ENCODE measurements around the gene FDX2. TPM values are rescaled to one million over a fixed set of nuclear protein-coding genes. Genes with fewer than 3 reads are reported as not detected.

Gene FDX2
- total and polyA plus RNA-seq, 12 donors: 11.7 to 35.5 (median 17.4) TPM

DNA sequence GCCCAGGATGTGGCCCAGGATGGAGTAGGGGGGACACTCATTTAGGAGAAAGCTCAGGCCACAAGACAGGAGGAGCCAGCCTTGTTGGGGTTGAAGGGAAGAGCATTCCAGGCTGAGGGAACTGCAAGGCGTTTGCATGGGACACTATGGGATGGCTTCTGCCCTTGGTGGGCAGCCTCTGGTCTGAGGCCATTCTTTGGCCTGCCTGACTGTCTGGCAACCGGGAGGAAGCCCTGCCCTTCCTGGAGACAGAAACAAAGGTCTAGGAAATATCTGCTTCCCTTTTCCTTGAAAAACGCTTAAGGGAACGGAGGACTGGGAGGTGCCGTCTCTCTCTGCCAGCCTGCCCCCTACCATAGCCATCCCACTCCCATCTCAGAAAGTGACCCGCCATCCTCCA, 47.7 kb downstream of the FDX2 start:
- Histone ChIP-seq H3K4me3 (no peak overlapping the region), H3K27me3 (peaks cover 0 to 19% (median 3%) of the 10 kb centered on the region in 7 donors), H3K27ac (peak overlapping the region; percentile 62 to 99 (median 91)), H3K9me3 (no peaks in the 10 kb centered on the region), H3K36me3 (peaks cover 0 to 4% (median 0%) of the 10 kb centered on the region in 9 donors), H3K4me1 (peaks cover 7 to 57% (median 46%) of the 10 kb centered on the region in 9 donors)
- DNase-seq: no peak
- intact Hi-C loops (cut with DNase I): loop anchor here in 6 of 10 donors (1.0 to 5.0 kb wide), 5 partner anchors 64 to 123 kb away; partner anchors contain the start of gene RAVER1 (in 1 of the 6)
- TF ChIP-seq, protein P1, sequence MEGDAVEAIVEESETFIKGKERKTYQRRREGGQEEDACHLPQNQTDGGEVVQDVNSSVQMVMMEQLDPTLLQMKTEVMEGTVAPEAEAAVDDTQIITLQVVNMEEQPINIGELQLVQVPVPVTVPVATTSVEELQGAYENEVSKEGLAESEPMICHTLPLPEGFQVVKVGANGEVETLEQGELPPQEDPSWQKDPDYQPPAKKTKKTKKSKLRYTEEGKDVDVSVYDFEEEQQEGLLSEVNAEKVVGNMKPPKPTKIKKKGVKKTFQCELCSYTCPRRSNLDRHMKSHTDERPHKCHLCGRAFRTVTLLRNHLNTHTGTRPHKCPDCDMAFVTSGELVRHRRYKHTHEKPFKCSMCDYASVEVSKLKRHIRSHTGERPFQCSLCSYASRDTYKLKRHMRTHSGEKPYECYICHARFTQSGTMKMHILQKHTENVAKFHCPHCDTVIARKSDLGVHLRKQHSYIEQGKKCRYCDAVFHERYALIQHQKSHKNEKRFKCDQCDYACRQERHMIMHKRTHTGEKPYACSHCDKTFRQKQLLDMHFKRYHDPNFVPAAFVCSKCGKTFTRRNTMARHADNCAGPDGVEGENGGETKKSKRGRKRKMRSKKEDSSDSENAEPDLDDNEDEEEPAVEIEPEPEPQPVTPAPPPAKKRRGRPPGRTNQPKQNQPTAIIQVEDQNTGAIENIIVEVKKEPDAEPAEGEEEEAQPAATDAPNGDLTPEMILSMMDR (IDR thresholded peaks at IDR 0.05): no peak
- WGBS, 2 donors: 54 to 69% methylated on average over 6 of the region's 6 CpGs
- ATAC-seq: peak in 7 of 8 donors; percentile 8 to 40 (median 23)

DNA sequence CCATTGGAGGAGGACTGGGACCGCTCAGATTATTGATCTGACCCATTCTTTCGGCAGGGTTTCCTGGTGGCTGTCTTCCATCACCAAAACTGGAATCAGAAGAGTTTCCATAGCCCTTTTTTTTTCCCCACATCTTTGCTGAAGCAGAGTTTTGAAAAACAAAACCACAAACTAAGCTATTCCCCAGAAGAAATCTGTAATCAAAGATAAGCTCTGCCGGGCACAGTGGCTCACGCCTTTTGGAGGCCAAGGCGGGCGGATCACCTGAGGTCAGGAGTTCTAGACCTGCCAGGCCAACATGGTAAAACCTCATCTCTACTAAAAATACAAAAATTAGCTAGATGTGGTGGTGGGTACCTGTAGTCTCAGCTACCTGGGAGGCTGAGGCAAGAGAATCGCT, 49.1 kb downstream of the FDX2 start:
- Histone ChIP-seq H3K9me3 (no peaks in the 10 kb centered on the region), H3K36me3 (no peaks in the 10 kb centered on the region), H3K4me1 (peaks cover 7 to 49% (median 41%) of the 10 kb centered on the region in 9 donors), H3K27ac (peak overlapping the region in 6 of 10 donors; percentile 88 to 95 (median 92)), H3K27me3 (peaks cover 0 to 19% (median 3%) of the 10 kb centered on the region in 7 donors), H3K4me3 (no peak overlapping the region)
- TF ChIP-seq, protein P1 (IDR thresholded peaks at IDR 0.05): no peak
- DNase-seq (no peak), ATAC-seq (no peak)
- intact Hi-C loops (cut with DNase I): loop anchor here in 1 of 10 donors (5.0 kb wide), 1 partner anchor 66 kb away; the partner anchor contains the start of gene RAVER1
- 75 to 82% methylated on average over 7 of the region's 7 CpGs for WGBS, 2 donors

DNA sequence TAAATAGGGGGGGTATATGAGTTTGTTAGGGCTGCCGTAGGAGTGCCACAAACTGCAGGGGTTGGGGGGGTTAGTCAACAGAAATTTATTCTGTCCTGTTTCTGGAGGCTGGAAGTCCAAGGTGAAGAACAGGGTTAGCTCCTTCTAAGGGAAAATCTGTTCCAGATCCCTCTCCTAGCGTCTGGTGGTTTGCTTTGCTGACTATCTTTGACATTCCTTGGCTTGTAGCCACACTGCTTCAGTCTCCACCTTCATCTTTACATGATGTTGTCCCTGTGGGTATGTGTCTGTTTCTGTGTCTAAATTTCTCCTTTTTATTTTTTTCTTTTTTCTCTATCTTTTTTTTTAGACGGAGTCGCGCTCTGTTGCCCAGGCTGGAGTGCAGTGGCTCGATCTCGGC, 53.0 kb downstream of the FDX2 start:
- Histone ChIP-seq H3K36me3 (peaks cover 0 to 25% (median 11%) of the 10 kb centered on the region in 9 donors), H3K4me1 (peaks cover 0 to 29% (median 8%) of the 10 kb centered on the region in 9 donors), H3K27me3 (no peaks in the 10 kb centered on the region), H3K9me3 (no peaks in the 10 kb centered on the region), H3K27ac (no peak overlapping the region), H3K4me3 (no peak overlapping the region)
- 74 to 82% methylated on average over 7 of the region's 7 CpGs for WGBS, 2 donors
- TF ChIP-seq, protein P1 (IDR thresholded peaks at IDR 0.05): no peak
- no peak for DNase-seq
- no peak for ATAC-seq
- intact Hi-C loops (cut with DNase I): no loop called here

DNA sequence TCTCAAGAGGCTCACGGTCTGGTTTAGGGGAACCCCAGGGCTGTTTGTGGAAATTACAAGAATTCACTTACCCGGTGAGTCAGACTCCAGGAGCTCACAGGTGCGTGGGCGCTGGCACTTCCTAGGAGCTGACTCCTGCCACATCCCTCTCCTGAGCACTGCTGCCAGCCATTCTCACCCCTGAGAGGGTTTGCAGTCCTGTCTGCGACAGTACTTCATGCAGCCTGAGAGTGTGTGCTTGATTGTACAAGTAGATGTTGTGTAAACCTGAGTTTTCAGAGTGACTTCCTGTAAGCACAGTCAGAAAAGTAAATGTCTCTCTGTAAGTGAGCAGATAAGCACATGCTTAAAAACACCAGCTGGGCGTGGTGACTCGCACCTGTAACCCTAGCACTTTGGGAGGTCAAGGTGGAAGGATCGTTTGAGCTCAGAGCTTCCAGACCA, 55.7 kb downstream of the FDX2 start:
- H3K27me3 ChIP-seq: no peaks in the 10 kb centered on the region
- WGBS, 2 donors: 86 to 88% methylated on average over 8 of the region's 8 CpGs

More for the DNA sequence above, 55.7 kb downstream of the FDX2 start:
- Histone ChIP-seq H3K4me1 (peaks cover 0 to 15% (median 4%) of the 10 kb centered on the region in 9 donors), H3K27ac (no peak overlapping the region), H3K36me3 (peaks cover 0 to 52% (median 27%) of the 10 kb centered on the region in 9 donors), H3K9me3 (no peaks in the 10 kb centered on the region), H3K4me3 (no peak overlapping the region)
- TF ChIP-seq, protein P1 (IDR thresholded peaks at IDR 0.05): no peak
- DNase-seq (no peak), ATAC-seq (no peak)
- intact Hi-C loops (cut with DNase I): loop anchor here in 2 of 10 donors (2.0 kb wide), 2 partner anchors 129 to 131 kb away; no protein-coding TSS in a partner anchor

Other genes starting within 250 kb of the FDX2 start
- gene SHFL, start 229.7 kb downstream of the FDX2 start, total RNA-seq: 10 to 100 TPM in 4 of 10 donors, 1 to 10 TPM in 6; 4.0 to 18.9 (median 9.6) TPM
- gene SHFL, start 229.7 kb downstream of the FDX2 start, polyA plus RNA-seq: 10 to 100 TPM; 11.1 to 30.2 TPM
- under 1 TPM in 1 of 10 donors, not detected in 9; 0.14 TPM for gene ANGPTL6, start 213.3 kb downstream of the FDX2 start, total RNA-seq
- under 1 TPM; 0.09 to 0.37 TPM for gene ANGPTL6, start 213.3 kb downstream of the FDX2 start, polyA plus RNA-seq
- gene PPAN, start 209.7 kb downstream of the FDX2 start, total RNA-seq: 10 to 100 TPM; 17.6 to 43.3 (median 20.7) TPM
- gene PPAN, start 209.7 kb downstream of the FDX2 start, polyA plus RNA-seq: 10 to 100 TPM; 34.3 to 47.7 TPM
- 10 to 100 TPM in 1 of 10 donors, 1 to 10 TPM in 9; 4.9 to 13.8 (median 6.8) TPM for gene P2RY11, start 204.3 kb downstream of the FDX2 start, total RNA-seq
- gene P2RY11, start 204.3 kb downstream of the FDX2 start, polyA plus RNA-seq: 1 to 10 TPM; 4.2 to 4.7 TPM
- gene EIF3G, start 196.1 kb downstream of the FDX2 start, total RNA-seq: 100 to 1,000 TPM; 146 to 193 (median 180) TPM
- 100 to 1,000 TPM; 113 to 241 TPM for gene EIF3G, start 196.1 kb downstream of the FDX2 start, polyA plus RNA-seq
- gene DNMT1, start 121.1 kb downstream of the FDX2 start, total RNA-seq: 10 to 100 TPM; 11.8 to 36.4 (median 21.6) TPM
- 10 to 100 TPM; 20.9 to 34.7 TPM for gene DNMT1, start 121.1 kb downstream of the FDX2 start, polyA plus RNA-seq
- 10 to 100 TPM in 1 of 10 donors, 1 to 10 TPM in 9; 1.8 to 12.2 (median 3.3) TPM for gene S1PR2, start 84.7 kb downstream of the FDX2 start, total RNA-seq
- 1 to 10 TPM; 1.8 to 4.8 TPM for gene S1PR2, start 84.7 kb downstream of the FDX2 start, polyA plus RNA-seq
- 10 to 100 TPM; 53.2 to 94.3 (median 69.0) TPM for gene MRPL4, start 63.8 kb downstream of the FDX2 start, total RNA-seq
- 100 to 1,000 TPM in 1 of 2 donors, 10 to 100 TPM in 1; 29.0 to 101 TPM for gene MRPL4, start 63.8 kb downstream of the FDX2 start, polyA plus RNA-seq
- gene ICAM1, start 44.9 kb downstream of the FDX2 start, total RNA-seq: 10 to 100 TPM in 3 of 10 donors, 1 to 10 TPM in 7; 3.6 to 66.6 (median 9.3) TPM
- gene ICAM1, start 44.9 kb downstream of the FDX2 start, polyA plus RNA-seq: 10 to 100 TPM in 1 of 2 donors, 1 to 10 TPM in 1; 6.9 to 12.1 TPM
- under 1 TPM in 9 of 10 donors, not detected in 1; 0.17 to 0.83 (median 0.48) TPM for gene ICAM4, start 29.1 kb downstream of the FDX2 start, total RNA-seq
- gene ICAM4, start 29.1 kb downstream of the FDX2 start, polyA plus RNA-seq: under 1 TPM; 0.59 to 0.73 TPM
- under 1 TPM in 7 of 10 donors, not detected in 3; 0.18 to 0.62 (median 0.34) TPM for gene ICAM5, start 26.1 kb downstream of the FDX2 start, total RNA-seq
- gene ICAM5, start 26.1 kb downstream of the FDX2 start, polyA plus RNA-seq: 1 to 10 TPM in 1 of 2 donors, under 1 TPM in 1; 0.51 to 1.0 TPM
- gene ZGLP1, start 6.2 kb downstream of the FDX2 start, total RNA-seq: 1 to 10 TPM in 2 of 10 donors, under 1 TPM in 8; 0.34 to 1.4 (median 0.80) TPM
- gene ZGLP1, start 6.2 kb downstream of the FDX2 start, polyA plus RNA-seq: 1 to 10 TPM; 1.5 to 8.9 TPM
- gene RAVER1, start 17.5 kb upstream of the FDX2 start, total RNA-seq: 10 to 100 TPM in 9 of 10 donors, 1 to 10 TPM in 1; 10.0 to 16.9 (median 12.4) TPM
- 1 to 10 TPM; 5.1 to 9.5 TPM for gene RAVER1, start 17.5 kb upstream of the FDX2 start, polyA plus RNA-seq
- 10 to 100 TPM; 14.0 to 77.2 (median 17.9) TPM for gene ICAM3, start 23.6 kb upstream of the FDX2 start, total RNA-seq
- 10 to 100 TPM in 1 of 2 donors, 1 to 10 TPM in 1; 6.1 to 13.1 TPM for gene ICAM3, start 23.6 kb upstream of the FDX2 start, polyA plus RNA-seq
- 10 to 100 TPM; 37.0 to 80.2 (median 55.8) TPM for gene TYK2, start 64.6 kb upstream of the FDX2 start, total RNA-seq
- gene TYK2, start 64.6 kb upstream of the FDX2 start, polyA plus RNA-seq: 100 to 1,000 TPM in 1 of 2 donors, 10 to 100 TPM in 1; 76.3 to 182 TPM
- gene CDC37, start 87.5 kb upstream of the FDX2 start, total RNA-seq: 100 to 1,000 TPM; 106 to 179 (median 121) TPM
- gene CDC37, start 87.5 kb upstream of the FDX2 start, polyA plus RNA-seq: 100 to 1,000 TPM; 217 to 422 TPM
- 10 to 100 TPM; 10.4 to 50.7 (median 17.3) TPM for gene PDE4A, start 104.5 kb upstream of the FDX2 start, total RNA-seq
- gene PDE4A, start 104.5 kb upstream of the FDX2 start, polyA plus RNA-seq: 10 to 100 TPM in 1 of 2 donors, 1 to 10 TPM in 1; 3.5 to 14.3 TPM
- gene KEAP1, start 187.3 kb upstream of the FDX2 start, total RNA-seq: 10 to 100 TPM; 51.4 to 84.9 (median 60.0) TPM
- 10 to 100 TPM; 49.1 to 74.5 TPM for gene KEAP1, start 187.3 kb upstream of the FDX2 start, polyA plus RNA-seq
- gene S1PR5, start 201.4 kb upstream of the FDX2 start, total RNA-seq: 1 to 10 TPM in 1 of 10 donors, under 1 TPM in 6, not detected in 3; 0.12 to 1.1 (median 0.36) TPM
- under 1 TPM; 0.13 to 0.15 TPM for gene S1PR5, start 201.4 kb upstream of the FDX2 start, polyA plus RNA-seq
- gene ATG4D, start 227.9 kb upstream of the FDX2 start, total RNA-seq: 10 to 100 TPM; 47.6 to 62.4 (median 54.5) TPM
- 10 to 100 TPM; 62.0 to 66.2 TPM for gene ATG4D, start 227.9 kb upstream of the FDX2 start, polyA plus RNA-seq
- gene KRI1, start 250.0 kb upstream of the FDX2 start, total RNA-seq: 10 to 100 TPM in 6 of 10 donors, 1 to 10 TPM in 4; 8.4 to 14.2 (median 10.3) TPM
- 10 to 100 TPM; 14.4 to 17.5 TPM for gene KRI1, start 250.0 kb upstream of the FDX2 start, polyA plus RNA-seq

Data from heart right ventricle (tissue), 16 donors.